ENCODE measurements around the gene ANKRD17.
"Not testable (repeated sequence)": the region's sequence is repeated elsewhere in the genome, so short reads cannot be mapped to it uniquely, and the experiment has no call there.

ANKRD17 gene

DNA sequence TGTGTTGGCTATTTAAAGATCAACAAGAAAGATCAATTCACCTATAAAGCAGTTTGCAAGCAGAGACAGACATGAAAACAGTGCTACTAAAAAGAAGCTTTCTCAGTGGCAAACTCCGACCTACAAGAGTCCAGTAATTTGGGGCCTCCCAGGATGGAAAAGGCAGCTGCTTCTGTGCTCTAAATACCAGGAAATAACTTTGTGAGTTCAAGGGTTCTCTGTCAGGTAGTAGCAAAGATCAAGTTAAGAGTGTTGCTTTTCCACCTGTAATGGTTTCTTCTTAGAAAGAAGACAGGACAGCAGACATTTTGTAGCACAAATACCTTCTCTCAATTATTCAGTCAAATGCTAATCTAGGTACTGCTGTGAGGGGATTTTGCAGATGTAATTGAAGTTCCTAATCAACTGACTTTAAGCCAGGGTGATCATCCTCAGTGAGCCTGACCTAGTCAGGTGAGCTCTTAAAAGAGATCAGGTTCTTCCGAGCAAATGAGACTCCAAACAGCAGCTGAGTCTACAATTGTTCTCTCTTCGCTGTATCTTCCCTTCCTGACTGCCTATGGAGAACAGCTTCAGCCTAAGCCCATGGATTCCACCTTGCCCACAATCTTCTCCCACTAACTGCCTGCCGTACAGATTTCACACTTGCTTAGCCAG, 13.5 kb downstream of the ANKRD17 start:
- no peak for DNase-seq

GRCh38 chr4:73237044-73237443, 21.6 kb downstream of the ANKRD17 start:
- DNase-seq, result no peak

- DNase-seq, result no peak
Measured at GRCh38 chr4:73236151-73236550, 22.4 kb downstream of the ANKRD17 start.

DNA sequence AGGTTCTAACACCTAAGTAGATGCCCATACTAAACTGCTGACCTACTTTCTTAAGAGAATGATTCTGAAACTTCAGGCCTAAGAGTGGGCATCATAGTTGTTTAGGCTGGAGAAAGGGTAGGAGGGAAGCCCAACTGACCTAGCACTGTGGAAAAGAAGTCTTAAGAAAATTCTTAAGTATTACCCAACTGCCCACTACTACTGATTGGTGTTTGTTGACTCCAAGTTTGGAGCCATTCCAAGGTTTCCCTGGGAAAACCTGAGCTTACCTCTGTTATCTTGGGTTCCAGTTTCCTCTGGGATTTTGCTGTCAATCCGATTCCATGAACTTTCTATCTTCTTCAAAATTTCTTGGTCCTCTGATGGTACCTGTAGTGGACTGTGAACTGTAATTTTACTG, 23.9 kb downstream of the ANKRD17 start:
- no peak for DNase-seq

DNA sequence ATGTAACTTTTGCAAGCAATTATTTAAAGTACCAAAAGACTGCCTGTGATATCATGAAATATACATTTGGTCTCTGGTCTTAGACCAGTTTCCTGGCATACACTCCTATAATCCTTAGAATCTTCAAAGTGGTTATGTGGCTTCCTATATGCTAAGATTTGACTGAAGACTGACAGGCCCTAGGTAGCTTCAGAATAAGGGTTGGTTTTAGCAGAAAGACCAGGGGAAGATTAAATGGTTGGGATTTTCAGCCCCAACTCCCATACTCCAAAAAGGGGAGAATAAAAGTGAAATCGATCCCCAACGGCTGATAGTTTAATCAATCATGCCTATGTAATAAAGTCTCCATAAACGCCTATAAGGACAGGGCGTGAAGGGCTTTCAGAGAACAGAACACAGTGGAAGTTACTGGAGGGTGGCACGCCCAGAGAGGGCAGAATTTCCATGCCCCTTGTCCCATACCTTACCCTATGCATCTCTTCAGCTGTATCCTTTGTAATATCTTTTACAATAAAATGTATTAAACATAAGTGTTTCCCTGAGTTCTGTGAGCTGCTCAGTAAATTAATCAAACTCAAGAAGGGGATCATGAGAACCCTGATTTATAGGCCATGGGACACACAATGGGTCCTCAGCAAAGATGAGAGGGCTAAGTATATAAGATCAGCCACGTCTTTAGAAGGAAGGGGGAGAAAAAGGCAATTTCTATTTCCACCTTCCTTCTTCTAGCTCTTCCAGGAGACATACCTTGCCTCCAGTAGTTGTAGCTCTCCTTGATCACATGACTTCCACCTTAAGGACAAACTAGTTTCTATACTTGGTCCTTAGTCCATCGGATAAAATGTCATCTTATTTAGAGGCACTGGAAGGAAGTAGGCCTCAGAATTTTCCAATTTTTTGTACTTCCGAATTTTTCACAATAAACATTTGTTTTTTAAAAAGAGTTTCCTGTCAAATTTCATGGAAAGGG, 26.8 kb downstream of the ANKRD17 start:
- no peak for DNase-seq

DNA sequence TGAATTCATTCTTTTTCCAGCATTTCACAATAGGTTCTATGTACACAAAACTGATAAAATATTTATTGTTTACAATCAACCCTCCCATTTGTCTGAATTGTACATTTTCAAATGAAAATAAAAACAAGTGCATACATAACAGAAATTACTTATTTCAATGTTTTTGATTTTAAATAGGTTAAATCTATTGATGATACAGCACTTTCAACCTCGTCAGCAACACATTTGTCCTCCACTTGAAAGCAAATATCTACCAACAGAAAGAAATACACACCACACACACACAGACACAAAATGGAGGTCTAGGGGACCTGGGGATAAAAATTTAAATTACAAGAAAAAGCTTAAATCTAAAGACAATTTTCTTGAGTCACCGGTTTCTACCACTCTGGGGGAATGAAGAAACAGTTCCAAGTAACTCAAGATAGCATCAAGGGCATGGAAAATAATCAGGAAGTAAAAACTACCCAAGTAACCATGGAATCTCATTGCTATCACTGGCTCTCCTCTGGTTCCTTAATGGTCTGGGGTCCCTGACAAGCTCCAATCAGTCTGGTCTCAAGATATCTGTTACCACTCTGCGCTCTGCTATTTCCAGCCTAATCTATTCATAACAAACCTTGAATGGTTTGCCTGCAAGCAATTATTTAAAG, 27.6 kb downstream of the ANKRD17 start:
- no peak for DNase-seq

- DNase-seq, result not testable (repeated sequence)
Measured at GRCh38 chr4:73228800-73229199, 29.8 kb downstream of the ANKRD17 start.

- no peak for DNase-seq
Measured at GRCh38 chr4:73224886-73225285, 33.7 kb downstream of the ANKRD17 start.

- no peak for DNase-seq
Measured at GRCh38 chr4:73223258-73223650, 35.3 kb downstream of the ANKRD17 start.

DNA sequence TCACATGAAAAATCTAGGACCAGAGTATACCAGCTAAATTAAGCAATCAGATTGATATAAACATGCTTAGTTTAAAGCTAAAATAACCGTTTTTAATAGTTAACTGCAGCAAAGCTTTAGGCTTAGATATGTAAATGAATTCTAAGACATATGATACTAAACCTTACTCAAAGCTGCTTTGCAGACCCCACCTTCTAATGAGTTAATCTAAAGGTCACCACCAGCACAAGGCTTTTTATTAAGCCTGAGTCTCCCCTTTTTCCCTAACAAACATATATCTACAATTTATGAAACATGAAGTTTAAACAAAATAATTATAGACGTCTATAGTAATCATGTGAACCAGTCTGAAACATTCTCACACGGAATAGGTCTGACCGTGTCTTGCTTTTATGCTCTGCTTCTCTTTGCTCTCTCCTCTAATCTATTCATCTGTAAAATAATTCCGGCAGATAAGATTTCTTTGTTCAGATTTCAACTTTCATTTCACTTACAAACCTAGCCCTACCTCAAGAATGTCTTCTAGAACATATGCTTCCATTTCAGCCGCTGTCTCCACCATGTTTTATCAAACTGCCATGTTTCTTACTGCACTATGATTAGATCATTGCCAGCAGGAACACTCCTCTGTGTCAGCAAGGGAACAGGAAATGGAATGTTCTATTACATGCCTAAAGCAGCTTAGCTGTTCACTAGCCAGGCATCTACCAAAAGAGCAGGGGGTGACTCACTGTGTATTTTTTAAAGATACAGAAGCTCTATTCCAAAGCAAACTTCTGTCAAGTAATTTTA, 35.9 kb downstream of the ANKRD17 start:
- no peak for DNase-seq

DNA sequence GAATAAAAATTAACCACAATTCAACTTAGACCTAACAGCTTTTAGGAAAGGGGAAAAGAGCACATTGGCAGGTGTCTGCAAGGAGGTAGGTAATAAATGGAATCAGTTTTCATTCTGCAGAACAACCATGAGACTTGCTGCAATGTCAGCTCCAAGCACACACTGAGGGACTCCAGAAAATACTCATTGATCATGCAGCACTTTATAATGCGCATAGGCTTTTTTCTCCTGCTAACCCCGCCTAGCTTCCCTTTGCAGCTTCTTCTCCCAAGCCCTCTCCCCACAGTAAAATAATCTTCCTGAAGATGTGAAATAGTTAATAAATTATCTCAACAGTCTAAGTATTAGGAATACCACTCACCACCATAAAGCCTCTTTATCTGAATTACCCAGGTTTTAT, 36.9 kb downstream of the ANKRD17 start:
- DNase-seq, result no peak

GRCh38 chr4:73220815-73221214, 37.8 kb downstream of the ANKRD17 start:
- DNase-seq, result no peak

DNA sequence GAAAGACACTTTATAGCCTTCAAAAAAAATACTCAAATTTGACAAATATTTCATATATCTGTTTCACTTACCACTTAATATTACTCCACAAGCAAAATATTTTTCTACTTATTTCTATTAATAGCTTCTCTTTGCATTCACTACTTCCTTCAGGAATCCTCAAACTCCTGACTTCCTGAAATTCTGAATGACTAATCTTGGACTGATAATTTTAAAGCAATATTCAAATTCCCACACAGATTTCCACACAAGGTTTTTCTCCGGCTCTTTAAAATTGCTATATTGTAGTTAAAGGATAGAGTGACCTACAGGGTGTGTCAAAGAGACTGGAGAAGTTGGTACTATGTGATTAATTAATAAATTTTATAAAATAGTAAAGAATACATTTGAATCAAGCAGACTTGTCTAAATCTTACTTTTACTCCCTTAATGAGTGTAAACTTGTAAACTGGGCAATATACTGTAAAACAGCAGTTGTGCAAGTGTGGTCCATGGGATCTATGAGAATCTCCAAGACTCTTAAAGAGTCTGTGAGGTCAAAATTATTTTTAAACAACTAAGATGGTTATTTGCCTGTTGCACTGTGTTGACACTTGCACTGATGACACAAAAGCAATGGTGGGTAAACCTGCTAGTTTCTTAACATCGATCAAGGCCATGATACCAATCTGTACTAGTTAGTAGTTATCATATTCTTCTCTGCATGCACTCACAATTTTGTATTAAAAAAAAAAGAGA, 44.5 kb downstream of the ANKRD17 start:
- DNase-seq, result no peak

- DNase-seq, result no peak
Measured at GRCh38 chr4:73212982-73213730, 45.4 kb downstream of the ANKRD17 start.

DNA sequence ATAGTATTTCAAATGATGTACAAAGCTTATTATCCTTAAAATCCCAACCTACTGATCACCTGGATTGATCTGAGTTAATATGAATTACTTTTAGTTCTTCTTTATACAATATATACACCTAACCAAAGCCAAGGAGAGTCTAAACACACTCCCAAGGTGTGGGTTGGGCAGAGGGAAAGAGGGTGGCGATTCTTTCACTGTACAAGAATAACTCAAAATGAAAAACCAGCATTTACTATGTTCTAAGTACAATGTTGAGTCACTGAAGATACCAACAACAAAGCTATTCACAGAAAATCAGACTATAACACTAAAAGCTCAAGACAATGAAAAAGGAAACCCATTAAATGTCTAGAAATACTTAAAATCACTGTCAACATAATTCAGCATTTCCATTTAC, 46.6 kb downstream of the ANKRD17 start:
- no peak for DNase-seq

GRCh38 chr4:73208376-73208775, 50.2 kb downstream of the ANKRD17 start:
- DNase-seq, result no peak

DNA sequence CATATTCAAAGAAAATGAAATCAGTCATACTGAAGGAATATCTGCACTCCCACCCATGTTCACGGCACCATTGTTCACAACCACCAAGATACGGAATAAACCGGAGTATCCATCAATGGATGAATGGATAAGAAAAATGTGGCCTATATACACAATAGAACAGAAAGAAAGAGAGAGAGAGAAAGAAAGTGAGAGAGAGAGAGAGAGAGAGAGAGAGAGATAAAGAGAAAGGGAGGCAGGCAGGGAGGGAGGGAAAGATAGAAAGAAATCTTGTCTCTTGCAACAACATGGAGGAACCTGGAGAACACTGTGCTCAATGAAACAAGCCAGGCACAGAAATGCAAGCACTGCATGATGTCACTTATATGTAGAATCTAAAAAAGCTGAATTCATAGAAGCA, 52.4 kb downstream of the ANKRD17 start:
- no peak for DNase-seq

DNA sequence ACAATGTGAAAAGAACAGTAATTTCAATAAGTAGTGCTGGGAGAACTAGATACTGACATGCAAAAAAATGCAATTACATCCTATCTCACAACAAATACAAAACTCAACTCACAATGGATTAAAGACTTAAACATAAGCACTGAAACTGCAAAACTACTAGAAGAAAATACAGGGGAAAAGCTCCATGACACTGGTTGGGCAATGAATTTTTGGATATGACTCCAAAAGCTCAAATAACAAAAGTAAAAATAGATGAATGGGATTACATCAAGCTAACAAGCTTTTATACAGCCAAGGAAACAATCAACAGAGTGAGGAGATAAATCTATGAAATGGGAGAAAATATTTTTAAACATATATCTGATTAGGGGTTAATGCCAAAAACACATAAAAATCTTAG, 53.1 kb downstream of the ANKRD17 start:
- no peak for DNase-seq

GRCh38 chr4:73203976-73204375, 54.6 kb downstream of the ANKRD17 start:
- not testable (repeated sequence) for DNase-seq

DNA sequence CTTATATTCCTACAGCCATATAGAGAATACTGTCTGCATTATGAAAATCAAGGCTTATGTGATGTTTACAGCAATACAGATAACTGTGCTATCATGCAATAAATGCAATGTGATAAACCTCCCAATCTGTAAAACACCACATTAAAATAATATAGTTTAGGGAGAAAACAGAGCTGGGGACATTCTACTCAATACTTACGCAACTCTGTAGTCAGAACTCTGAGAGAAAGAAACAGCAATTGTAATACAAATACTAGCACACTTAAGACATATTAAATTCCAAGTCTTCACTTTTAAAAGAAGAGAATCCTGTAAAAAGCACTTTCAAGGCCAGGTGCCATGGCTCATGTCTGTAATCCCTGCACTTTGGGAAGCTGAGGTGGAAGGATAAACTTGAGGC, 61.4 kb downstream of the ANKRD17 start:
- DNase-seq, result no peak

DNA sequence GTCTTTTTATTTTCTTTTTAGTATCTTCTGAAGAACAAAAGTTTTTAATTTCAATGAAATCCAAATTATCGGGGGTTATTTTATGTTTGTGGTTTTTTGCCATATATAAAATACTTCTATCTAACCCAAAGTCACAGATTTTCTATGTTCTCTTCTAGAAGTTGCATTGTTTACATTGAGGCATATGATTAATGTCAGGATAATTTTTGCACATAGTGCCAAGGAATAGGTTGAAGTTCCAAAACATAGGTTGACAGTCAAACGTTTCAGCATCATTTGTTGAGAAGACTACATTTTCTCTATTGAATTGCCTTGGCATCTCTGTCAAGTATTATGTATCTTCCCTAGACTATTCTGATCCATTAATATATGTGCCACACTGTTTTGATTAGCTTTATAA, 64.5 kb downstream of the ANKRD17 start:
- DNase-seq, result no peak

All from activated CD8-positive, alpha-beta memory T cell treated with anti-CD3 and anti-CD28 coated beads, Interleukin-2, amount 50 U/mL, for 48 hours (primary cell).